ENCODE results near the gene CCDC88B. TPM values are rescaled to one million over a fixed set of nuclear protein-coding genes. Genes with fewer than 3 reads are reported as not detected.

The CCDC88B gene
- total and polyA plus RNA-seq, 9 of the 15 experiments (the other 6 are each of a cell fraction or from before 2014, with no cell fraction given), result 0.13 to 18.1 (median 7.9) TPM

DNA sequence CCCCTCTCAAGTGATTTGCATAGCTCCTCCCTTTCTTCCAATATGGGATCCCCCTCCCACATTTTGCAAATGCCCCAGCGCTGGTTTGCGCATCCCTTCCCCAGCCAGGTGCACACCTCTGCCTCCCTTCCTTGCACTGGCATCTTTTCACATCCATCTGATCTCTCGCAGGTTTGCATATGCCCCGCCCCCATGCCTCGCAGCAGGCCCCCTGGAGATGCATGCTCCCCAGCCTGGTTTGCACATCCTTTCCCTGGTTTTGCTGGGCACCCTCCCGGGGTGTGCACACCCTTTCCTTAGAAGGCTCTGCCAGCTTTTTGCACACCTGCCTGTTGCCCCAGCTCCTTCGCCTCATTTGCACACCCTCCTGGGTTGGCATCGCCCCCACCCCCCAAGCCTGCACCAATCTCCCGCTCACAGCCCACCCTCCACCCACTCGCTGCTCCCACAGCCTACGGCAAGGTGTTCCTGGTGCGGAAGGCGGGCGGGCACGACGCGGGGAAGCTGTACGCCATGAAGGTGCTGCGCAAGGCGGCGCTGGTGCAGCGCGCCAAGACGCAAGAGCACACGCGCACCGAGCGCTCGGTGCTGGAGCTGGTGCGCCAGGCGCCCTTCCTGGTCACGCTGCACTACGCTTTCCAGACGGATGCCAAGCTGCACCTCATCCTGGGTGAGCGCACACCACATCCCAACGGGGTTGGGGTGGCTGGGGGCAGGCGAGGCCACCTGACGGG, 19.9 kb downstream of the CCDC88B start:
- Histone ChIP-seq H3K9me1 (ENCODE audit: control insufficient read depth, insufficient read depth, low read length) (peaks cover 3% of the 10 kb centered on the region), H4K20me1 (replicated peaks; ENCODE audit: control insufficient read depth, insufficient read depth, low read length) (no peaks in the 10 kb centered on the region), H3K4me1 (replicated peaks in 1 of 2; ENCODE audit: control insufficient read depth in 2 of 2, insufficient read depth in 2 of 2, low read length in 2 of 2) (peaks cover 34 to 54% of the 10 kb centered on the region in 2 experiments), H3K36me3 (ENCODE audit: control insufficient read depth, insufficient read depth, low read length) (peaks cover 45% of the 10 kb centered on the region; the same call in 2 of the 3 replicates), H3K79me2 (ENCODE audit: control insufficient read depth, insufficient read depth, low read length) (peaks cover 24% of the 10 kb centered on the region), H3K27me3 (ENCODE audit: control insufficient read depth in 2 of 2, insufficient read depth in 2 of 2, low read length in 2 of 2) (no peaks in the 10 kb centered on the region), H2AFZ (ENCODE audit: low read depth, low read length) (0 out of 2 replicates have a peak overlapping the region, but pooled peaks have one; percentile 95), H3K4me2 (ENCODE audit: insufficient read depth, low read length) (peak overlapping the region; percentile 94), H3K27ac (ENCODE audit: extremely low read depth, low read depth, low read length) (peak overlapping the region; percentile 91), H3K9ac (ENCODE audit: insufficient read depth in 1 of 2, low read depth in 2 of 2, low read length in 2 of 2) (peak overlapping the region; percentile 88 to 97), H3K4me3 (peak overlapping the region; percentile 81), H3K9me3 (replicated peaks; ENCODE audit: control insufficient read depth, insufficient read depth, low read depth, low read length) (no peaks in the 10 kb centered on the region)
- intact Hi-C loops (cut with micrococcal nuclease), result loop anchor here (5.0 kb wide), 7 partner anchors 47 to 287 kb away; partner anchors contain the start of genes FERMT3 and STIP1
- WGBS (ENCODE audit: insufficient coverage, low coverage, missing lambda C conversion rate), result 82% methylated on average over 20 of the region's 38 CpGs
- FAIRE-seq (no peak), ATAC-seq (no peak), DNase-seq (ENCODE audit: extremely low read depth in 1 of 4, low spot score in 3 of 4) (peak in 1 of 4 experiments; percentile 35)
- ChIA-PET POLR2A (interaction anchor here (0.6 to 0.8 kb wide), 3 partner anchors 8 to 153 kb away, joined by 3 to 4 read pairs (median 3); no protein-coding TSS in a partner anchor), CTCF (ENCODE audit: low intra/inter-chr PET ratio) (interaction anchor here (0.7 kb wide), 1 partner anchor 291 kb away, joined by 4 read pairs; no protein-coding TSS in a partner anchor)
- TF ChIP-seq DDX20 (tag; IDR thresholded peaks at IDR 0.05; ENCODE audit: low read depth) (no peak), HNRNPL (IDR thresholded peaks at IDR 0.05; ENCODE audit: low read depth, low read length) (0 out of 2 replicates have a peak, but pooled peaks have one; percentile 66), FIP1L1 (IDR thresholded peaks at IDR 0.05; ENCODE audit: low read depth, low read length, poor library complexity, severe bottlenecking) (no peak)
- TF ChIP-seq, protein P1, sequence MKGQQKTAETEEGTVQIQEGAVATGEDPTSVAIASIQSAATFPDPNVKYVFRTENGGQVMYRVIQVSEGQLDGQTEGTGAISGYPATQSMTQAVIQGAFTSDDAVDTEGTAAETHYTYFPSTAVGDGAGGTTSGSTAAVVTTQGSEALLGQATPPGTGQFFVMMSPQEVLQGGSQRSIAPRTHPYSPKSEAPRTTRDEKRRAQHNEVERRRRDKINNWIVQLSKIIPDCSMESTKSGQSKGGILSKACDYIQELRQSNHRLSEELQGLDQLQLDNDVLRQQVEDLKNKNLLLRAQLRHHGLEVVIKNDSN (CRISPR knock-in tag; IDR thresholded peaks at IDR 0.05), result 0 out of 2 replicates have a peak, but pooled peaks have one; percentile 21
- TF ChIP-seq, protein P2, sequence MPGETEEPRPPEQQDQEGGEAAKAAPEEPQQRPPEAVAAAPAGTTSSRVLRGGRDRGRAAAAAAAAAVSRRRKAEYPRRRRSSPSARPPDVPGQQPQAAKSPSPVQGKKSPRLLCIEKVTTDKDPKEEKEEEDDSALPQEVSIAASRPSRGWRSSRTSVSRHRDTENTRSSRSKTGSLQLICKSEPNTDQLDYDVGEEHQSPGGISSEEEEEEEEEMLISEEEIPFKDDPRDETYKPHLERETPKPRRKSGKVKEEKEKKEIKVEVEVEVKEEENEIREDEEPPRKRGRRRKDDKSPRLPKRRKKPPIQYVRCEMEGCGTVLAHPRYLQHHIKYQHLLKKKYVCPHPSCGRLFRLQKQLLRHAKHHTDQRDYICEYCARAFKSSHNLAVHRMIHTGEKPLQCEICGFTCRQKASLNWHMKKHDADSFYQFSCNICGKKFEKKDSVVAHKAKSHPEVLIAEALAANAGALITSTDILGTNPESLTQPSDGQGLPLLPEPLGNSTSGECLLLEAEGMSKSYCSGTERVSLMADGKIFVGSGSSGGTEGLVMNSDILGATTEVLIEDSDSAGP (CRISPR knock-in tag; IDR thresholded peaks at IDR 0.05), result 0 out of 2 replicates have a peak, but pooled peaks have one; percentile 12
- TF ChIP-seq, protein P3, sequence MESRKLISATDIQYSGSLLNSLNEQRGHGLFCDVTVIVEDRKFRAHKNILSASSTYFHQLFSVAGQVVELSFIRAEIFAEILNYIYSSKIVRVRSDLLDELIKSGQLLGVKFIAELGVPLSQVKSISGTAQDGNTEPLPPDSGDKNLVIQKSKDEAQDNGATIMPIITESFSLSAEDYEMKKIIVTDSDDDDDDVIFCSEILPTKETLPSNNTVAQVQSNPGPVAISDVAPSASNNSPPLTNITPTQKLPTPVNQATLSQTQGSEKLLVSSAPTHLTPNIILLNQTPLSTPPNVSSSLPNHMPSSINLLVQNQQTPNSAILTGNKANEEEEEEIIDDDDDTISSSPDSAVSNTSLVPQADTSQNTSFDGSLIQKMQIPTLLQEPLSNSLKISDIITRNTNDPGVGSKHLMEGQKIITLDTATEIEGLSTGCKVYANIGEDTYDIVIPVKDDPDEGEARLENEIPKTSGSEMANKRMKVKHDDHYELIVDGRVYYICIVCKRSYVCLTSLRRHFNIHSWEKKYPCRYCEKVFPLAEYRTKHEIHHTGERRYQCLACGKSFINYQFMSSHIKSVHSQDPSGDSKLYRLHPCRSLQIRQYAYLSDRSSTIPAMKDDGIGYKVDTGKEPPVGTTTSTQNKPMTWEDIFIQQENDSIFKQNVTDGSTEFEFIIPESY (CRISPR knock-in tag; IDR thresholded peaks at IDR 0.05), result peak; percentile 80
- no TSS peak for BruUV-seq (replicated peaks)
- in situ Hi-C loops (cut with MboI), result loop anchor here (5.0 kb wide), 1 partner anchor 297 kb away; no protein-coding TSS in a partner anchor
